SIG-M5 (cell line): Measurements from ENCODE around the gene HK2.
"Not testable (repeated sequence)": the region's sequence is repeated elsewhere in the genome, so short reads cannot be mapped to it uniquely, and the experiment has no call there.

Experiments
- DNase-seq: peaks from one replicate; lab custom pipeline; 2025; lab: John Stamatoyannopoulos, UW

The HK2 gene

DNA sequence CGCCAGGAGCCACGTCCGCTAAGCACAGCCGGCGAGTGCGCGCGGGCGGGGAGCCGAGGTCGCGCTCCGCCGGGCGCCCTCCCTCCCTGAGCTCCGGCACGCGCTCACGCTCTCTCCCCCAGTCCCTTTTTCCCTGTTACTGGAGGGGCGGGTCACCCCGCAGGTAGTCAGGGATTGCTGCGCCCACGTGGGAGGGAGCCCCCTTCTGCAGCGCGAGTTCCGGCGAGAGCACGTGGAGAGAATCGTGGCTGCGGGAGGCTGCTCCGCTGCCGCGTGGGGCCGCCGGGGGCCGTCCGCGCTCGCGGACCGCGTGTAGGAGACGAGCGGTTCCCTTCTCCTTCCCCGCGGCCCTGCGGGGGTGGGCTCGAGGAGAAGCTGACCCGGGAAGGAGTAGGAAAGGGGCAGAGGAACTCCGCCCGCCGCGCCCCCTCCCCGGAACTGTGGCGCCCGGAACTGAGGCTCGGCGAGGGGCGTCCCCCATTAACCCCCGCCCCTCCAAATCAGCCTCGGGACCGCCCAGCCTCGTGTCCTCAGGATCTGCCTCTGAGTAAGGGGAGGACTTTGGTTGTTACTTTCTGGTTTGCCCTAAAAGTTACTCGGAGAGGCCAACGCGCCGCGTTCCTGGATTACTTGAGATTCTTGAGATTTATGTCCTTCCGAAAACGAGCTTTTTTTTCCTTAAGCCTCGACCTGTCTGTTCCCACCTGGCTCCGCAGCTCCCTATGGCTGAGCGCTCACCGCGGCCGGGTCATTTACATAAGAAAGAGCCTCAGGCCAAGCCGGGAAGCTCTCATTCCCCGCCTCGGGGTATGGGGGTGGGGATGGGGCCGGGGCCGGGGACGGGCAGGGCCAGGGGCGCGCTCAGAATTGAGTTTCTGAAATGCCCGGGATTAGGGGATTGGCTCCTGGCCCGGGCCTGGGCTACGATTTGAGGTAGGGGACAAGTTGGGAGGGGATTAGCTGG lies 1.1 kb downstream of the HK2 start:
- no peak for DNase-seq

- DNase-seq, result peak; percentile 11
Measured at GRCh38 chr2:74835831-74836674, 2.1 kb downstream of the HK2 start.

DNA sequence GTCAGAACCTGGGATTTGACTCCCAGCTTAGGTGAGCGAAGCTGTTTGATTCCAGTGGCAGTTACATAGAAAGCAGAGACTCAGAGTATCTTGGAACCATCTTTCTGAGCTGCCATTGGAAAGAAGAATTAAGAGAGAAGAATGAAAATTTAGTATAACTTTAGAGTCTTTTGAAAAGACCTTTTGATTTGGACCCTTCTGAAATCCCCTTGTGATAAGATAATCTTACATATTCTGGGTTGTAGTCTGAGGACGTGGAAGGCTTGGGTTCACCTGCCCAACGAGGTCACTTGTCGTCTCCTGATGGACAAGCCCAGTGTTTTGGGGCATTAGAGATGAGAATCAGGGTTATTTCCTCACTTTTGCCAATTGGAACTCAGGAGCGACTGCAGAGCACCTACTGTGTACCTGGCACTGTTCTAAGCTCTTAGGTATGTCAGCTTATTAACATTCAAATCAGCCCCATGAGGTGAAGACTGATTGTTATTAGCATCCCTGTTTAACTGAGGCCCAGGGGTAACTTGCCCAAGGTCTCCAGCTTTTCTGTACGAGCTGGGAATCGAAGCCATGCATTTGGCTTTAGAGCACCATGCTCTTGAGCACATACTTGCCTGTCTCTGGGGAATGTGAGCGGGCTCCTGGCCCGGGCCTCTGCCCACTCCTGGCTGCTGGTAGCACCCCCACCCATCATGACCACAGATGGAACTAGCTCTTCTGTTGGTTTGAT lies 2.9 kb downstream of the HK2 start:
- DNase-seq, result no peak

GRCh38 chr2:74841641-74842040 lies 7.7 kb downstream of the HK2 start:
- DNase-seq, result no peak

- no peak for DNase-seq
Measured at GRCh38 chr2:74843433-74843832, 9.5 kb downstream of the HK2 start.

DNA sequence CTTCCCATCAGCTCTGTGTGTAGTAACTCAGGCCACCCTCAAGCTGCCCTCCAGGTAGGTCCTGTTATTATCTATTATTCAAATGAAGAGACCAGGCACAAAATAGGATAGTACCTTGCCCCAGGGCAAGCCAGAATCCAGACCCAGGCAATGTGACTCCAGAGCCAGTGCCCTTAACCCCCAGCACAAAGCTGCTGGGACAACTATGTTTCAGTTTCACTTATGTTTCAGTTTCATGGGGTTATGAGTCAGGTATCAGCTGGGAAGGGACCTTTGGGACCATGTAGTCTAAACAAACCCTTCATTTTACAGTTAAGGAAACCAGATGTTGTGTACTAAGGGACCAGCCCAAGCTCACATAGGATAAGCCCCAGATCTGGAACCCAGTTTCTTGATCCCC lies 10.0 kb downstream of the HK2 start:
- no peak for DNase-seq

- no peak for DNase-seq
Measured at GRCh38 chr2:74844752-74845151, 10.8 kb downstream of the HK2 start.

DNA sequence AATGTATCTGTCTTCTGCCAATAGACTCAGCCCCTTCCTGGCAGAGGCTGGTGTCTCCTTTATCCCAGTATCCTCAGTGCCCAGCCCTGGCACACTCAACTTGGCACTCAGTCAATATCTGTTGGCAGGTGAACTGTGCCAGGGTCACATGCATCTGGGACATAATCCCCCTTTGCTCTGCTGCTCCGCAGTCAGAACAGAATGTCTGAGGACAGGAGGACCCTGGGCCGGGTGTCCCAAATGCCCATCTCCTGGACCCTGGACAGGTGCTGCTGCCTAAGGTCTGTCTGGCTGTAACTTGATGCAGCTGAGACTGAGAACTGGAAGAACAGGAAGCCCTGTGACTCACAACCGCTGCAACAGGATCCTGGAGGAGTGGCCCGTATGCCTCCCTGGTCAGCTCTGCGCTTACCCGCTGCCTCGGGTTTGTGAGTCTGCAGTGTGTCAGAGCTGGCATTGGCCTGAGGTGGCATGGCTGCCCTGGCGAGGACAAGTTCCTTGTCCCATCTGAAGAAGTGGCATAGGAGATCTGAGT lies 11.4 kb downstream of the HK2 start:
- DNase-seq, result no peak

GRCh38 chr2:74845991-74846390 lies 12.1 kb downstream of the HK2 start:
- DNase-seq, result no peak

DNA sequence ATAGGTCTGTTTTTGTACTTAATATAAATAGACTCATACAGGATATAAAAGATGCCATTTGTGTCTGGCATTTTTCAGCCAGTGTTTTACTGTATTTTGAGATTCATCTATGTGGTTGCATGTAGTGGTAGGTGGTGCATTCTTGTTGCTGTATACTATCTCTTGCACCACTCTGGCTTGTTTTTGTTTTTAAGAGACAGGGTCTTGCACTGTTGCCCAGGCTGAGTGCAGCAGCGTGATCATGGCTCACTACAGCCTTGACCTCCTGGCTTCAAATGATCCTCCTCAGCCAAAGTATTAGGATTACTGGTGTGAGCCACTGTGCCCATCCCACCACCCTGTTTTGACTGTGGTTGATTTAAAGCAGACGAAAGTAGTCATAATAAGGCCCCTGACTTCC lies 12.6 kb downstream of the HK2 start:
- DNase-seq, result no peak

DNA sequence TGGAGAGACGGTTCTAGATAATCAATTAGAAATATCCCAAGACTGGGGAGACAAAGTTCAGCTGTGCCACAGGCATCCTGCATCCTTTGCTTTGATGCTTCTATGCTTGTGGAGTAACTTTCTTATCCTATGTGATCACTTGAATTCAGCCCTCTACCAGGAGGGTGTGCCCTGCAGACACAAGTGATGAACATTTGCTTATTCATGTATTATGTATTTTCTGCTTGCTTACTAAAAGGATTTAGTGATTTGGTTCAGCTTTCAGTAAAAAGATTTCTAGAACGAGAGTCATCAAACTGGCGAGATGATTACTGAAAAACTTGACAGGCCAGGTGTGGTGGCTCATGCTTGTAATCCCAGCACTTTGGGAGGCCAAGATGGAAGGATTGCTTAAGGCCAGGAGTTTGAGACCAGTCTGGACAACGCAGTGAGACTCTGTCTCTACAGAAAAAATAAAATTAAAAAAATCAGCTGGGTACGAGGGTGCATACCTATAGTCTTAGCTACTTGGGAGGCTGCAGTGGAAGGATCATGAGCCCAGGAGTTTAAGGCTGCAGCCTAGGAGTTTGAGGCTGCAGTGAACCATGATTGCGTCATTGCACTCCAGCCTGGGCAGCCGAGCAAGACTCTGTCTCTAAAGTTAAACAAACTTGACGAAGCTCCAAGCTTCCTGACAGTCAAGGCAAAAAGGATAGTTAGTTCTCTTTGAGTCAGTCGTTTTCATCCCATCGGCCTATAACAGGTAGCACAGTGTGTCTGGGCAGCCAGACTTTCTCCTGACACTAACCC lies 13.3 kb downstream of the HK2 start:
- no peak for DNase-seq

GRCh38 chr2:74849228-74849892 lies 15.4 kb downstream of the HK2 start:
- DNase-seq, result peak; percentile 76

DNA sequence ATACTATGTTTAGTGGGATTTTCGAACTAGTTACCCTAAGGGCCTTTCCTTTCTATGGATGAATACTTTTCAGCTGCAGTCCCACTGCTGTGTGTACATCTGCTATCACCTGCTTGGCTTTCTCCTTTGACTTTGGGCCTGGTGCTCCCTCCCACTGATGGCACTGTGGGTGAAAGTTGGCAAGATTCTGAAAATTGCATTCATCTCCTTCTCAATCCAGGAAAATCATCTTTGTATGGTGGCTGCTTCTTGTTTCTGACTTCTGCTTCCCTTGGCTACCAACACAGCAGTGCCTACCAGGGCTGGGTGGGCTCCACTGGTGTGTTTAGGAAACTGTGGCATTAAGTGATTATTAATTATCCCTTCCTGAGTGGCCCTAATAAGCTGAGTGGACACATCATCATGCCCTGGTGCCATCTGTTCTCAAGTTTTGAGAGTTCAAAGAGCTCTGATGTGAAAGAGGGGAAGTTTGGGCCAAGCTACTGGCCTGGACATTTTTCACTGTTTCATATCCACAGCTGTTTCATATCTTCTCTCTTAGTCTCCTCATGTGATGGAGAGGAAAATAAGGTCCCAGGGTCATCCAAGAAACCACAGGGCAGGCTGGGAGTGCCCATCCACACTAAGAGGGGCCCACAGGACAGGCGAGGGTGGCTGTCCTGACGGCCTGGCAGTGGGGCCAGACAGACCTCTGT lies 16.7 kb downstream of the HK2 start:
- DNase-seq, result no peak

- no peak for DNase-seq
Measured at GRCh38 chr2:74851191-74851566, 17.3 kb downstream of the HK2 start.

GRCh38 chr2:74853360-74853759 lies 19.4 kb downstream of the HK2 start:
- DNase-seq, result not testable (repeated sequence)

DNA sequence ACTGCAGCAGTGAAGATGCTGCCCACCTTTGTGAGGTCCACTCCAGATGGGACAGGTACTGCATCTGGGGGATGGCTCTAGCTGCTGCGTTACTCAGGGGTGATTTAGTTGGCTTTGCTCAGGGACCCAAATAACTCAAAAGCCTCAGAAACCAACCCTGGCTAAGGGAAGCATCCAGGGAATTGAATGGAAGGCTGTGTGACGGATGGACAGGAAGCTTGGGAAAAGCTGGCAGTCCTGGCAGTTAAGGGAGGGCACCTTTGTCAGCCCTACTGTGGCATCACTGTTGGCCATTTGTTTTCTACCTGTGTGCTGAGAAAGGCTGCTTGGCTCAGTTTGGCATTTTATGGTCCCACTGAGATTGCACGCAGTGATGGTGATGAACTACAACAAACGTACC lies 20.5 kb downstream of the HK2 start:
- no peak for DNase-seq

GRCh38 chr2:74855114-74855707 lies 21.3 kb downstream of the HK2 start:
- DNase-seq, result not testable (repeated sequence)

DNA sequence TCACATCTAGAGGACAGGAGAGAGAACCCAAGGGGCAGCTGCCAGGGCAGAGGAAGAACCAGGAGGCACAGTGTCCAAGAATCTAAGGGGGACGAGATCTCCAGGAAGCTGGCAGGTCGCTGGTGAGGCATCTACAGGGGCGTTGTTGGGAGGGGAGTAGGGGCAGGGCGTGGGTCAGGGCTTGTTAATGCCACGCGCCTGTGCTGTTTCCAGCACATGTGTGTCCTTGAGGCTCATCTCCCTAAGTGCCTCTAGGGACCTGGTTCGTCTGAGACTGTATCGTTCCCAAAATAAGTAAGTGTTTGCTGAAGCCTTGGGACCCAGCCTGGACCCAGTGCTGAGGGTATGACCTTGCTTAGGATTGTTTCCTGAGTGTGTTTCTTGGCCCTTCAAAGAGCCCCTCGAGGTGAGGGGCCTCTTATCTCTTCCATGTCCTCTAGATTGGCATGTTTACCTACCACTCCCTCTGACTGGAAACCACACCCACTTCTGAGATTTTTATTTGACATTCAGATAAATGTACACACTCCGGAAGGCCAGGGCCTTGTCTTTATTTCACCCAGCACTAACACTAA lies 22.2 kb downstream of the HK2 start:
- DNase-seq, result no peak

DNA sequence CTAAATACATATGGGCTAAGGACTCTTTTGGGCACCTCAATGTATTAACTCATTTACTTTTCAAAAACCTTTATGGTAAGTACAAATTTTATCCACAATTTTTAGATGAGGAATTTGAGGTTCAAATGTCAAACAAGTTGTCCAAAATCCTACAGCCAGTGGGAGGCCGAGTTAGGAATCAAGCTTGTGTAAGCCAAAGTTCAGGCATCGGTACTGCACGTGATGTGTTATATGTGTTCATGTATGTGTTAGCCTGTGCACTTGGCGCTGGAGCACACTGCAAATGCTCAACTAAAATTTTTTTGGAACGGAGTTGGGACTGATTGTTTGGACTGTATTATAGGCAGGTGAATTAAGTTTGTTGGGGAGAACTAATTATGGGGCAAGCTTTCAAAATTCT lies 22.7 kb downstream of the HK2 start:
- DNase-seq, result no peak
